OCI-M1 (cell line): ENCODE measurements around the gene ANKRD55.
A peak's percentile ranks its signal among the peaks of the same experiment; 100 is the strongest.
"Not testable (repeated sequence)": the region's sequence is repeated elsewhere in the genome, so short reads cannot be mapped to it uniquely, and the experiment has no call there.

Source experiments
- DNase-seq: peaks from one replicate; lab custom pipeline; 2025; lab: John Stamatoyannopoulos, UW

ANKRD55 gene

GRCh38 chr5:56253126-56253525 lies 20.0 kb upstream of the ANKRD55 start:
- DNase-seq: no peak

DNA sequence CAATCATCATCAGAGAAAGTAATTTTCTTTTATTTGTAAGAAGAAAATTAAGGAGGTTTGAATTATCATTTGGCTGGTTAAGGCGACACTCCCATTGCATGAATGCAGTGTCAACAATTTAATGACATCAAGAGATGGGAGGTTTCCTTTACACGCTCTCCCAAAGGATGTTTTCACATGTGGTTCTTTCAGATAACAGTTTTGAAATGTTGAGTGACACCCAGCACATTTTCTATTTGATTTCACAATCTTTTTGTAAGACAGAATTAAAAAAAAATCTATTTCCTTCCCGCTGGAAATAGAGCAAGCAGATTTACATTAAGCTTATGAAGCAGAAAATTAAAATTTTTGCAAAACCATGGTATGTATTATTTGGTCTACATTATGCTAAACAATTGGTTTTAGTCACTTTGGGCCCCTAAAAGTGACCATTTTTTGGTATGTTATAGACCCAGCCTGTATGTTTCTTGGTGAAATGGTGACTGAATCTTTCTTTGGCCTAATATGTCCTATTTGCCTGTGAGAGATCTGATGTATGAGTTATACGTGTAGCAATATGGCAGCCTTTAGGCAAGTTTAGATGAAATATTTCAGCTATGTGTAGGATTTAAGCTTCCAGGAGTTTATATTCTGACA lies 18.9 kb upstream of the ANKRD55 start:
- DNase-seq: peak; percentile 93

- DNase-seq: peak; percentile 77
Observed at GRCh38 chr5:56251440-56251839, 18.3 kb upstream of the ANKRD55 start.

DNA sequence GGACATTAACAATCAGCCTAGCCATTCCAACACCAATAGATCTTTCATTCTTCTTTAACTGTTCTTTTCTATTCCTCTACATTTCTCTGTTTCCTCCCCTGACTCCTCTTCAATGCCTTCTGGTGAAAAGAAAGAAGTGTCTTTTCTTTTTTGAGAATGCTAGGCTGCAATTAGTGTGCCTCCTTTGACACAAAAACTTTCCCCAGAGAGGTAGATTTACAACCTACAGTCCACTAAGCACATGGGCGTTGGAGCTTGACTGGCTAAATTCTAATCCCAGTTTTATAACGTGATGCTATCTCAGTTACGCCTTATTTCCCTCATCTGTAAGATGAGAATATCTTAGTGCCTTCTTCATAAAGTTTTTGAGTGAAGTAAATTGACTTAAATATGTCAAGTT lies 16.9 kb upstream of the ANKRD55 start:
- no peak for DNase-seq

DNA sequence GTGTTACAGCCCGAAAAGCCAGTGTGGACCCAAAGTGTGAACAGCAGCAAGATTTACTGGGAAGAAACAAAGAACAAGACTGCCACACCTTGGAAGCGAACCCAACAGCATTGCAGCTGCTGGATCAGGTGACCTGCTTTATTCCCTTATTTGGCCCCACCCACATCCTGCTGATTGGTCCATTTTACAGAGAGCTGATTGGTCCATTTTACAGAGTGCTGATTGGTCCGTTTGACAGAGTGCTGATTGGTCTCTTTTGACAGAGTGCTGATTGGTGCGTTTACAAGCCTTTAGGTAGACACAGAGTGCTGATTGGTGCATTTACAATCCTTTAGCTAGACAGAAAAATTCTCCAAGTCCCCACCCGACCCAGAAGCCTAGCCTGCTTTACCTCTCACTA lies 16.0 kb upstream of the ANKRD55 start:
- peak; percentile 5 for DNase-seq

- no peak for DNase-seq
Observed at GRCh38 chr5:56247592-56247991, 14.5 kb upstream of the ANKRD55 start.

DNA sequence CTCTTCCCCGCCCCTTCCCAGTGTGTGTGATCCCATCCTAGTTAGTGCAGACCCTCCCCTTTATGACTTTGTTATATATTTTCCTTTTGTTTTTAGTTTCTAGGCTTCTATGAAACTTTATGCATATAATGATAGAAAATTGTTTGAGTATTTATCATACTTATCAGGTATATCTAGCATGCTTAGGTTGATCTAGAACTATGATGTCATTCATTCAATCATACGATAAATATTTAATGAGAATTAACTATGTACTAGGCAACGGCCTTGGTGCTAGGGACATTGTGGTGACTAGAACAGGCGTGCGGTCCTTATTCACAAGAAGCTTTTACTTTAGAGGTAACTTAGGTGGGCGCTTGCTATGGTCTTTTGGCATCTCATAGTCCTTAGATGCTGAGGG lies 13.6 kb upstream of the ANKRD55 start:
- DNase-seq: no peak

DNA sequence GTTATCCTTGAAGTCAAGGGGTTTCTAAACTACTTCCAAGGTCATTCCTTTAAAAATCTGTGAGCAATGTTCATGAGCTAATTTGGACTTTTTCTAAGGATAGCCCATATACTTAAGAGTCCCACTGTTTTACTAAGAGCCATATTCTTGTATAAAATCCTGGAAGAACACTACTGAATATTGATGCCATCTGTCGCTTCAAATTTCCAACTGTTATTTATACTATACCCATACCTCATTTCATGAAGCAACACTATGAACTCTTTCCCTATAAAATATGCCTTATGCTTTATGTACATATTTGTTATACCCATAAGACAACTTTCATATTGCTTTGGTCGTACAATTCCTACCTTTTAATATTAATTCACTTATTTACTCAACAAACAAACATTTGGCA lies 12.4 kb upstream of the ANKRD55 start:
- no peak for DNase-seq

- DNase-seq: peak; percentile 20
Observed at GRCh38 chr5:56244627-56245026, 11.5 kb upstream of the ANKRD55 start.

GRCh38 chr5:56242271-56242670 lies 9.1 kb upstream of the ANKRD55 start:
- DNase-seq: not testable (repeated sequence)

DNA sequence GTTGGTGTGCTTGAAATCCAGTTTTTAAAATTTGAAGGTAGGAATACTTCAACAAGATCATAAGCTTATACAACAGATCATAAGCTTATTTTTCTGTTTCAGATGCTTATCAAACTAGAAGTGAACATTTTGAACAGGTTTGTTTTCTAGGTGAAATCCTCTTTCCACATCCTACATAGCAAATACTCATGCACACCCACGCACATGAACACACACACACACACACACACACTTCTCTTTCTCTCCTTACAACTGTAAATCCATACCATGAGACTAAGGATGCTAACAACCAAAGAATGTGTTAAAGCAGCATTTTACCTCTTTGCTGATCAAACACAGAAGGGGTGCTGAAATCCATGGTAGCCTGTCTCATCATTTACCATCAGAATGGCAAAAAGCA lies 592 bp downstream of the ANKRD55 start:
- no peak for DNase-seq

GRCh38 chr5:56230576-56230975 lies 2.6 kb downstream of the ANKRD55 start:
- no peak for DNase-seq

GRCh38 chr5:56229111-56229510 lies 4.0 kb downstream of the ANKRD55 start:
- no peak for DNase-seq

DNA sequence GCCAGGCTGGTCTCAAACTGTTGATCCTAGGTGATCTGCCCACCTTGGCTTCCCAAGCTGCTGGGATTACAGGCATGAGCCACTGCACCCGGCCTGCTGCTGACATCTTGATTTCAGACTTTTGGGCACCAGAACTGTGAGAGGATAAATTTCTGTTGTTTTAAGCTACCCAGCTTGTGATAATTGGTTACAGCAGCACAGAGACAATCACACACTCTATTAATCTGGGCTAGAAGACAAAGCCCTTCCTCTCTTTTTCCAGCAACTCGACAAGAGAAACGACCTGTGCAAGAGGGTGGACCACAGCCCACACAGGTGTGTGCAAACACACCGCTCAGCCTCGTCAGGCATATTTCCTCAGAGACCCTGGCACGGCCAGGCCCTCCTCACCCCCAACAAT lies 4.5 kb downstream of the ANKRD55 start:
- DNase-seq: no peak

DNA sequence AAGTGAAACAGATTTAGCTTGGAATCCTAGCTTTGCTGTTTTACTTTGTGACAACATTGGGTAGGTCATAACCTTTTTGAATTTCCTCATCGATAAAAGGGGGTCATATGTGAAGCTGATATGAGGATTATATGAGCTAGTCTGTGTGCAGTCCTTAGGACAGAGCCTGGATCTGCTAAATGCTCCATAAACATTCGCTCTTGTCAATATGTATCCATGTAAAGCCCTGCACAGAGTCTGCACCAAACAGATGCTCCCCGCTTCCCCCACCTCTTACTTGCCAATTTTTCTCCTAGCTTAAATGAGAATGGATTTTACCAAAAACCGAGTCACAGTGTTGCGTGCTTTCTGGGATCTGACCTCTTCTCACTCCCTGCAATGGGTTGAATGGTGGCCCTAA lies 5.4 kb downstream of the ANKRD55 start:
- no peak for DNase-seq

DNA sequence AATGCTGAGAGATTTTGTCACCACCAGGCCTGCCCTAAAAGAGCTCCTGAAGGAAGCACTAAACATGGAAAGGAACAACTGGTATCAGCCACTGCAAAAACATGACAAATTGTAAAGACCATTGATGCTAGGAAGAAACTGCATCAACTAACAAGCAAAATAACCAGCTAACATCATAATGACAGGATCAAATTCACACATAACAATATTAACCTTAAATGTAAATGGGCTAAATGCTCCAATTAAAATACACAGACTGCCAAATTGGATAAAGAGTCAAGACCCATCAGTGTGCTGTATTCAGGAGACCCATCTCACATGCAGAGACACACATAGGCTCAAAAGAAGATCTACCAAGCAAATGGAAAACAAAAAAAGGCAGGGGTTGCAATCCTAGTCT lies 9.8 kb downstream of the ANKRD55 start:
- DNase-seq: not testable (repeated sequence)

- not testable (repeated sequence) for DNase-seq
Observed at GRCh38 chr5:56221601-56222000, 11.5 kb downstream of the ANKRD55 start.

DNA sequence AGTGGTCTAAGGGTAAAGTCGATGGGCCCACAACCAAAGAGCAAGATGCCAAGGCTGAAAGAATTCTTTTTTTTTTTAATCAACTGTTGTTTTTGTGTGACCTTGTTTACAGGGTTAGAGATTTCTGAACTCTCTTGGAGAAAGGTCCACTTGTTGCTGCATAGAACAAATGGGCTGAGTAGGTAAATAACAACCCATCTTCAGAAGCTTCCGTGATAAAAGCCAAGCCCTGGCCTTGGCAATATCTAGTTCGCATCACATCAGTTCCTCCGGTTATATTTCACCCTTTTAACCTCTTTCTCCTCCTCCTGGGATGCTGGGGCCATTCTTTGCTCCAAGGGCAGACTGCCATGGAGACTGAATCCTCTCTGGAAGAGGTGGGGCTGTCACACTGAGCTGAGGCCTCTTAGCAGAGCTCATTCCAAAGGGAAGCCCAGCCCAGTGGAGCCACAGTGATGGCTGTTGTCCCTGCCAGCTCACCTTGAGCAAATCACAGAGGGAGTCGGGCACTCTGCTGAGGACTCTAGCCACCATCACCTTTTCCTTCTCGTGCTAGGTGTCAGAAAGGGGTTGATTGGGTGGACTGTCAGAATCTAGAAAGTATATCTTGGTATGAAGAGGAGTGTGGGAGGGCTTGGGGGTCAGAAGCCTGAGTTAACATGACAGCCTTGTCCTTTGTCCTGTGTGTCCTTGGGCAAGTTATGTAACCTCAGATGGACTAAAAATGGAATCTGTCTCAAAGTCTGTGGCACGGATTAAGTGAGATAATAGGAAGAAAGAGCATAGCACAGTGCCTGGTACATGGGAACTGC lies 17.9 kb downstream of the ANKRD55 start:
- no peak for DNase-seq

DNA sequence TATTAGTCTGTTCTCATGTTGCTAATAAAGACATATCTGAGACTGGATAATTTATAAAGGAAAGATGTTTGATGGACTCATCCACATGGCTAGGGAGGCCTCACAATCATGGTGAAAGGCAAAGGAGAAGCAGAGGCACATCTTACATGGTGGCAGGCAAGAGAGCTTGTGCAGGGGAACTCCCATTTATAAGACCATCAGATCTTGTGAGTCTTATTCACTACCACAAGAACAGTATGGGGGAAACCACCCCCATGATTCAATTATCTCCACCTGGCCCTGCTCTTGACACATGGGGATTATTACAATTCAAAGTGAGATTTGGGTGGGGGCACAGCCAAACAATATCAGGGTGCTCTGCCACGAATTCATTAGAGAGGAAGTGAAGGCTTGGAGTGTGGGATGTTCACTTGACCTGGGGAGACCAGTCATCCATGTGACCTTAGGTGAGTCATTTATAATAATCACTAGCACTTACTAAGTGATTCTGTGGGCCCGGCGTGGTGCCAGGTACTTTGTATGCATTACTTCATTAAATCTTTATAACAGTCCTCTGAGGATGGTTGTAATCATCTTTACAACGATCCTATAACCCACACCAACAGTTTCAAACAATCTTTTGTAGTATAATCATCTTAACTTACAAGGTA lies 19.1 kb downstream of the ANKRD55 start:
- not testable (repeated sequence) for DNase-seq

- no peak for DNase-seq
Observed at GRCh38 chr5:56212130-56212879, 20.8 kb downstream of the ANKRD55 start.

GRCh38 chr5:56211298-56211865 lies 21.7 kb downstream of the ANKRD55 start:
- DNase-seq: no peak

DNA sequence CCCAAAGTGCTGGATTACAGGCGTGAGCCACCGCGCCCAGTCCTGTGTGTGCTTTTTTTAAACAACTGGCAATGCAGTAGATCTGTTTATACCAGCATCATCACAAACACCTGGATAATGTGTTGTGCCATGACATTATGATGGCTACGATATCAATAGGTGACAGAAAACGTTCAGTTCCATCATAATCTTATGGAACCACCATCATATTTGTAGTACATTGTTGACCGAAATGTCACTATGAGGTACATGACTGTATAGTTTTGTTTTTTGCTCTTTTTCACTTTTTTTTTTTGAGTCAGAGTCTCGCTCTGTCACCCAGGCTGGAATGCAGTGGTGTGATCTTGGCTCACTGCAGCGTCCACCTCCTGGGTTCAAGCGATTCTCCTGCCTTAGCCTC lies 24.4 kb downstream of the ANKRD55 start:
- no peak for DNase-seq
